GM18870 (cell line): ENCODE measurements around the gene TOB1.

Experiments
- ATAC-seq: cut with Tn5 transposase; IDR thresholded peaks from one replicate; pipeline ENCODE4 v1.9.1; 2021; ENCODE audit warnings: moderate library complexity; ENCODE audit not compliant: unreplicated experiment

The TOB1 gene

DNA sequence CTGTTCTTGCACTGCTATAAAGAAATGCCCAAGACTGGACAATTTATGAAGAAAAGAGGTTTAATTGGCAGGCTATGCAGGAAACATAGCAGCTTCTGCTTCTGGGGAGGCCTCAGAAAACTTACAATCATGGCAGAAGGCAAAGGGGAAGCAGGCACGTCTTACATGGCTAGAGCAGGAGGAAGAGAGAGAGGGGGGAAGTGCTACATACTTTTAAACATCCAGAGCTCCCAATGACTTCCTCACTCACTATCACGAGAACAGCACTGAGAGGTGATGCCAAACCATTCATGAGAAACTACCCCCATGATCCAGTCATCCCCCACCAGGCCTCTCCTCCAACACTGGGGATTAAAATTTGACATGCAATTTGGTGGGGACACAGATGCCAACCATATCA is 17.4 kb downstream of the TOB1 start:
- ATAC-seq: no peak

- ATAC-seq: no peak
These were observed 18.1 kb downstream of the TOB1 start for GRCh38 chr17:50848039-50848438.

GRCh38 chr17:50847566-50847965 is 18.6 kb downstream of the TOB1 start:
- no peak for ATAC-seq

DNA sequence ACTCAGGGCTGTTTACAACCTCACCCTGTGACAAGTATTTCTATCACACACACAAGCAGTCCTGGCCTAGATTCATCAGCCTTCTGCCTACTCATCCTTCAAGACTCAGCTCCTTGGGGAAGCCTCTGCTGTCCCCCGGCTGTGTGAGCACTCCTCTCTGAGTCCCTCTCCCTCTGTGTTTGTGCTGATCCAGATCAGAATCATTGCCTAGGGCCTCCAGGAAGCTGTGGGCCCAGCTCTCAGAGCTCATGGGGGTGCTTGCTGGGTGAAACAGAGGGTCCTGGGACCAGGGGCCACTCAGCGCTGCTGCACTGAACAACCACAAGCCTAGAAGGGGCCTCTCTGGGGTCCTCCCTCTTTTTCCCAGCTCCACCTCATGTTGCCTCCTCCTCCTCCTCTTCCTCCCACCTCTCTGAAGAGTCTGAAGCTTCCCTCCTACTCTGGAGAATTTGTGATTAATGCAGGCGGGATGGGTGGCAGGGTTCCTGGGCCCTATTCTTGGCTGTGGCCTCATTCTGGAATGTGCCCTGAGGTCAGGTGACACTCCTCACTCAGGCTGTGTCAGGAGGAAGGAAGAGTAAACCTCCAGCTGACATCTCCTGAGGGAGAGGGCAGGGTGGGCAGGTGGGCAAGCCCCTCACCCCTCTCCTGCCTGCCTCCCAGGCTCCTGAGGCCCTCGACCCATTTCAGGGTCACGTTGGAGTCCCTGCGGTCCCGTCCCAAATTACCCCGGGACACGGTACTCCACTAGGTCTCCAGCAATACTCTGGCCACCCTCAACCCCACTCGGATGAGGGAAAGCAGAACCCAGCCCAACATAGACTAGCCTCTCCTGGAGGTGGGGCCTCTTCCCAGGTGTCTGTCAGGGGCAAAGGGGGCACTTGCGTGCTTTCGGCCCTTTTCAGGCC is 20.7 kb downstream of the TOB1 start:
- ATAC-seq: no peak

- no peak for ATAC-seq
These were observed 21.9 kb downstream of the TOB1 start for GRCh38 chr17:50844117-50844700.

DNA sequence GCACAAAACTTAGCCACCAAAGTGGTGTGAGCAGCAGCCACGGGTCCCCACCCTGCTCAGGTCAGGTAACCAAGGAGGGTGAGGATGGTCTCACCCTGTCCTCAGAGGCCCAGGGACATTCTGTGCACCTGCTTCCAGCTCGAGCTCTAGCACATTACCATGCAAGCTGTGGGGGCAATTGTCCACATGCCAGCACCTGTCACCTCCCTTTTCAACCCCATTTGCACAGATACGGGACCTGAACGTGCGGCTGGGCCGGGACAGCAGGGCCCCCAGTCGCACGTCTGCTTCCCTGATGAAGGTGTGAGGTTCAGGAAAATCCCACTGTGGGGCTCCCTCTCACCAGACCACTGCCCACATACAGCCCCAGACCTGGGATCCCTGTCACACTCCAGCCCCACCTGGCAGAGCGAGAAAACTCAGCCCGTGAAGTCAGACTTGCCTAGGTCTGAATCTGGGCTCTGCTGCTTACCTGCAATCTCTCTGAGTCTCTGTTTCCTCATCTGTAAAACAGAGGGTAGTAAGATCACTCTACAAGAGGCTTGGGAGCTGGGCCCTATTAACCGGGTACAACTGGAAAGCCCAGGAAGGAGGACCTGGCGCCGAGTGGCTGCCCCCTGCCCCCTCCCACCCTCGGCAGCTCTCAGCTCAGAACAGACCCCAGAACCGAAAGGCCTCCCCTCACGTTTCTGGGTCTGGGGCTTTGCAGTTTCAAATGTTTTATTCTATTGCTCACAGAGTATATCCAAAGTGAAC is 22.8 kb downstream of the TOB1 start:
- ATAC-seq: no peak

- no peak for ATAC-seq
These were observed 23.5 kb downstream of the TOB1 start for GRCh38 chr17:50842506-50843149.

GRCh38 chr17:50841949-50842354 is 24.2 kb downstream of the TOB1 start:
- ATAC-seq: no peak

DNA sequence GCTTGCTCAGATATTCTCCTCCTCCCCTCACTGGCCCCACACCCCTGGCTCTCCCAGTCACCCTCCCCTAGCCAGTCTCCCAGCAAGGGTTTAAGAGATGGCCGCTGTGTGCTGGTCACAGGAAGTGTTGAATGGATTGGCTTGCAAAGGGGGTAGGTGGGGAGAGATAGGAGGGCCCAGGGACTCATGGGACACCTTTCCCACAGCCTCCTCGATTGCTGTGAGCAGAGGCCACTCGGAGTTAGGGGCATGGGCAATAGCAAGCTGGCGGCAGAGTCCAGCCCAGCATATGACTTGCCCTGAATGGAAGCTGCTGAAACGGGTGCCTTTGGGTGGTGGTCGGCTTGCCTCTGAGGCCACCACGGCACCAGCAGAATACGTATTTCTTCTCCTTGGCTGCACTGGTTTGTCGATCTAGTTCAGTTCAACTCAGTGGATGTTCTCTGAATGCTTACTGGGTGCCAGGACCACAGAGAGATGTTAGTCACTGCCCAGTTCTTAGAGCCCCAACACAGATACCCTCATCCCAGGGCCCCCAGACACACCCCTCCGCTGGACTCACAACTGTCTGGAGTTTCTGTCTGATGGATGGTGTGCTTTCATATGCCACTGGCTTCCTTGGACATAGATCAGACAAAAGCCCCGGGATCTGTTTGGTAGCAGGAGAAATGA is 24.7 kb downstream of the TOB1 start:
- ATAC-seq: no peak

DNA sequence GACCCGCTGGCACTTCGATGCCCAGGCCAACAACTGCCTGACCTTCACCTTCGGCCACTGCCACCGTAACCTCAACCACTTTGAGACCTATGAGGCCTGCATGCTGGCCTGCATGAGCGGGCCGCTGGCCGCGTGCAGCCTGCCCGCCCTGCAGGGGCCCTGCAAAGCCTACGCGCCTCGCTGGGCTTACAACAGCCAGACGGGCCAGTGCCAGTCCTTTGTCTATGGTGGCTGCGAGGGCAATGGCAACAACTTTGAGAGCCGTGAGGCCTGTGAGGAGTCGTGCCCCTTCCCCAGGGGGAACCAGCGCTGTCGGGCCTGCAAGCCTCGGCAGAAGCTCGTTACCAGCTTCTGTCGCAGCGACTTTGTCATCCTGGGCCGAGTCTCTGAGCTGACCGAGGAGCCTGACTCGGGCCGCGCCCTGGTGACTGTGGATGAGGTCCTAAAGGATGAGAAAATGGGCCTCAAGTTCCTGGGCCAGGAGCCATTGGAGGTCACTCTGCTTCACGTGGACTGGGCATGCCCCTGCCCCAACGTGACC is 25.8 kb downstream of the TOB1 start:
- ATAC-seq: no peak

GRCh38 chr17:50839591-50840310 is 26.4 kb downstream of the TOB1 start:
- no peak for ATAC-seq

DNA sequence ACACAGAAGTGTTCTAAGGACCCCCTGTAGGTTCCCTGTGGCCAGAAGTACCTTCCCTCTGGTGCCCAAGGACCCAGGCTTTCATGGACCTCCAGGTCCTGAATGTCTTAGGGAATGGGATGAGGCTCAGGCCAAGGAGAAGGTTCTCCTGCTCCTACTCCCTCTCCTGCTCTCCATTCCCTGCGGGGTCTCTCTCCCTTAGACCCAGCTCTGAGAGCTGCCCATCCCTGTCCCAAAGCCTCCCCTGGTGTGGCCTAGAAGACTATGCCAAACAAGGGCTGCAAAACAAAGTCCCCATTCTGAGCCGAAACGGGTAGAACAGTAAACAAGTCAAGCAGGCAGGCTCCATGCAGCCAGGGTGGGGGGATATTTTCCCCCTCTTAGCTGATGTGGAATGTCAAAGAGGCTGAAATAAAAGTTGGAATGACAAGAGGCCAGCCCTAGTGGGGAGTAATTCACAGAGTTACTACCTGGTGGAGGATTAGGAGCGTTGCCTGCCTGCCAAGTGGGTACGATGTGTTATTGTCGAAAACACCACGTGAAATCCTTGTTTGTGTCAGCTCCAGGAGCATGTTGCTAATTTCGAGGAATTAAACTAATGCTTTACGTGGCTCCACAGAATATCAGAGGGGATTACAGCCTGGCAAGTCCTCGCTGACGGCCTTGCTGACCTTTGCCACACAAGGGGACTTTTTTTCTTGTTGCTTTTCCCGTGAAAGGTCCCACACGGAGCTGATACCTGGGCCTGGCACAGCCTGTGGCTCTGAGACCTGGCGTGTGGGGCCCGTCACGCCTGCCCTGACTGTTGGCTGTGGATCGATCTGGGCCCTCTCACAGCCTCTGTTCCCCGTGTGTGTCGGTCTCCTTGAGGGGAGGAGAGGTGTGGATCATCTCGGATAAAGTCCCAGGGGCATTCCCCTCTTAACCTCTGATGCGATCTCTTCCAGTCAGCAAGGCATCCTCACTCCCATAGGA is 27.9 kb downstream of the TOB1 start:
- ATAC-seq: no peak

DNA sequence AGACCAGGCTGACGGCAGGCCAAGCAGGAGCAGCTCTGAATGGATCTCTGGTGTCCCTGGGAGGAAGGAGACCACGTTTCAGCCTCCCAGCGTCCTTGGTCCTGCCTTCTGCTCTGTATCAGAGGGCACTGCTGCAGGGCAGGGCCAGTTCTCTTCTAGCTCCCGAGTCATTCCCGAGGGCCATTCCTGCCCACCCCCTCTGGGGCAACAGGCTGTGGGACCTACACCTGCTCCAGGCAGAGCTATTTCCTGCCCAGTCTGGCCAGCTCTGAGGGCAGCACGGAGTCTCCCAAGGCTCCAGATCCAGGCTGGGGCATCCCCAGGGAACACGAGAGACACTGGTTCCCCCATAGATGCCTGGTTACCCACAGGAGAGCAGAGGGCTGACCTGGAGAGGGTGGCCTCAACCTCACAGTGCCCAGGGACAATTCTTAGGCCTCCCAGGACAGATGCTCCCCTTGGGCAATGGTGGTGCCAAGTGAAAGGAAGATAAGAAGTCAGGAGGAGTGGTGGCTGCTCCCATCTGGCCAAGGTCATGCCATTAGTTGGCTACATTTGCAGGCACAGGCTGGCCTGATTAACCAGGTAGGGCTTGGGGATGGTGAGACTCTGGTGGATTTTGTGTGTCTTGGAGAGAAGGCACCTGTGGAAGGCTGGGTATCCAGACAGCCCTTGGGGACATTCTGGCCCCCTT is 28.7 kb downstream of the TOB1 start:
- no peak for ATAC-seq

GRCh38 chr17:50836826-50837225 is 29.3 kb downstream of the TOB1 start:
- ATAC-seq: no peak

GRCh38 chr17:50835301-50836234 is 30.6 kb downstream of the TOB1 start, which contains the start of gene WFIKKN2:
Gene WFIKKN2 (plus strand): TSS chr17:50835586. CDS start chr17:50835938, 352 bp downstream.
- no peak for ATAC-seq

DNA sequence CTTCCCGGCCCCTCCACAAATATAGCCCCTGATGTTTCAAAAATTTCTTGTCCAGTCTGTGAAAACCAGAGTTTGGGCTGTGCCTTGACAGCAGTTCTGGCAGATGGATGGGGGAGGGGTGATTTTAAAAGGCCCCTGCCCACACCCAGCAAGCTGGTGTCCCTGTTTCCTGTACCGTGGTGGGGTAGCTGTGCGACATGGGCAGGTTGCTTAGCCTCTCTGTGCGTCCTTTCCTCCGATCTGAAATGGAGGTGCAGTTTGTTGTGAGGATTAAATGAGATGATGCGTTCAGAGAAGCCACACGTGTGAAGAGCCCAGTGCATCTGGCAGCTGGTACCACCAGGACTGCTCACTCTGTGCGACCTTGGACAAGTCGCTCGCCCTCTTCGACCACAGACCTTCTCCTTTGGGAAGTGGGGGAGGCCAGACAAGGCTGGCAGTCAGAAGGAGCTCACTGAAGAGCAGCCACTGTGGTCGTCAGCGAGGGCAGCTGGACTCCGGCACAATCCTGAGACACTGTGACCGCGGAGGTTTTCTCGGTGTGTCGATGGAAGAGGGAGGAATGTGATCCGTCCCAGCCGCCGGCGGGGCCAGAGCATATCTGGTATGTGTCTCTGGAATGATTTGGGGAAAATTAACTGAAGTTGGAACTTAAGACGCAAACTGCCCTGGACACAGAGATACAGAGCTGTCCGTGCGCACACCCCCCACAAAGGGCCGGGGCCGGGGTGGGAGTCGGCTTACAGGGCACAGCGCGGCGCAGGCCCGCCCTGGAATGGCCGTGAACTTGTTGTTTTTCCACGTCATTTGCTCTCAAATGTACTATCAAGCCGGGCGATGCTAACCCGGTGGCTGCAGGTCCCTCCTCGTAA is 31.5 kb downstream of the TOB1 start:
- ATAC-seq: no peak
